GM19240 (cell line): ENCODE results near the gene MZT2B.
"Not testable (repeated sequence)": the region's sequence is repeated elsewhere in the genome, so short reads cannot be mapped to it uniquely, and the experiment has no call there.

Experiments used
- DNase-seq: peaks from one replicate; pipeline ENCODE4 v3.0.0; 2011; ENCODE audit warnings: low spot score; ENCODE audit not compliant: insufficient read length

The MZT2B gene

GRCh38 chr2:130152816-130153595 lies 29.1 kb upstream of the MZT2B start:
- no peak for DNase-seq

GRCh38 chr2:130153721-130154422 lies 28.2 kb upstream of the MZT2B start:
- DNase-seq, result not testable (repeated sequence)

GRCh38 chr2:130154423-130154770 lies 27.7 kb upstream of the MZT2B start:
- not testable (repeated sequence) for DNase-seq

- DNase-seq, result no peak
These were observed 27.0 kb upstream of the MZT2B start for GRCh38 chr2:130154773-130155765.

GRCh38 chr2:130155956-130156623 lies 26.0 kb upstream of the MZT2B start:
- DNase-seq, result not testable (repeated sequence)

GRCh38 chr2:130156624-130157004 lies 25.4 kb upstream of the MZT2B start:
- no peak for DNase-seq

- DNase-seq, result not testable (repeated sequence)
These were observed 24.7 kb upstream of the MZT2B start for GRCh38 chr2:130157354-130157753.

GRCh38 chr2:130157825-130158514 lies 24.1 kb upstream of the MZT2B start:
- not testable (repeated sequence) for DNase-seq

GRCh38 chr2:130158631-130159030 lies 23.4 kb upstream of the MZT2B start:
- no peak for DNase-seq

GRCh38 chr2:130159376-130159775 lies 22.7 kb upstream of the MZT2B start:
- DNase-seq, result not testable (repeated sequence)

GRCh38 chr2:130160131-130160530 lies 21.9 kb upstream of the MZT2B start:
- no peak for DNase-seq

GRCh38 chr2:130160838-130161705 lies 21.0 kb upstream of the MZT2B start:
- DNase-seq, result not testable (repeated sequence)

GRCh38 chr2:130162486-130162885 lies 19.6 kb upstream of the MZT2B start:
- not testable (repeated sequence) for DNase-seq

GRCh38 chr2:130162968-130163367 lies 19.1 kb upstream of the MZT2B start:
- DNase-seq, result no peak

GRCh38 chr2:130165293-130166016 lies 16.6 kb upstream of the MZT2B start:
- no peak for DNase-seq

- DNase-seq, result not testable (repeated sequence)
These were observed 15.5 kb upstream of the MZT2B start for GRCh38 chr2:130166611-130167010.

GRCh38 chr2:130169163-130169562 lies 12.9 kb upstream of the MZT2B start:
- DNase-seq, result not testable (repeated sequence)

GRCh38 chr2:130169896-130170295 lies 12.2 kb upstream of the MZT2B start:
- DNase-seq, result no peak

- not testable (repeated sequence) for DNase-seq
These were observed 7.2 kb upstream of the MZT2B start for GRCh38 chr2:130174866-130175265.
